ENCODE results near the gene MPO.

- TF ChIP-seq EZH2 (IDR thresholded peaks at IDR 0.05; ENCODE audit: insufficient read depth, poor library complexity, severe bottlenecking): no peak
- no peak for TF ChIP-seq EZH2phosphoT487 (IDR thresholded peaks at IDR 0.05; ENCODE audit: insufficient read depth, low read depth)
Measured at GRCh38 chr17:58272367-58273280, 8.1 kb downstream of the MPO start.

All from GM23248 (cell line).